AG09309 (cell line): ENCODE measurements around the gene ACCSL.
A peak's percentile ranks its signal among the peaks of the same experiment; 100 is the strongest.

ENCODE experiments used
- DNase-seq: peaks from one replicate; pipeline ENCODE4 v3.0.0-alpha.2; 2010; ENCODE audit warnings: low read depth
- H3K4me3 ChIP-seq: 2 replicates; pipeline ENCODE4 v1.5.1; 2011; ENCODE audit warnings: mild to moderate bottlenecking, low read depth, low read length, moderate library complexity; ENCODE audit not compliant: control insufficient read depth
- TF ChIP-seq, protein P1 (sequence below): IDR thresholded peaks from 2 replicates; pipeline ENCODE4 v1.5.1; 2011; ENCODE audit warnings: mild to moderate bottlenecking, low read depth, low read length, inconsistent platforms; ENCODE audit not compliant: insufficient read depth, control insufficient read depth; ENCODE audit errors: missing control alignments

The ACCSL gene

DNA sequence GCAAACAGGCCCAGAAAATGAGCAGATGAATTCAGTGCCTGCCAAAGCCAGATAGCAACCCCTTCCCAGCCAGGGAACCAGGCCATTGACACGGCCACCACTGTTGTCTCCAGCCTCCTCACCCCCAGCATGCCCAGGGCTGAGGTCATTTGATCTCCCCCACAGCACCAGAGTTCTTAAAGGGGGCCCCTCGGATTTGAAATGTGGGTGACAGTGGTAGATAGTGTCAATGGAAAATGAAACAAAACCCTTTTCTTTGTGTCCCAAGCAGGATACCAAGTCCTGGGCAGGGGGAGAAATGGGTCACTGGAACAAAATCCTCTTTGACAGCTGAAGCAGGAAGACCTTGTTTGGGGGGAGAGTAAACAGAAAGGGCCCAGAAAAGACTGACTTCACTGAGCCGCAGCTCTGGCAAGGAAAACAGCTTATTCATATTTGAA is 14.3 kb upstream of the ACCSL start:
- H3K4me3 ChIP-seq = no peak overlapping the region
- DNase-seq = no peak
- TF ChIP-seq, protein P1, sequence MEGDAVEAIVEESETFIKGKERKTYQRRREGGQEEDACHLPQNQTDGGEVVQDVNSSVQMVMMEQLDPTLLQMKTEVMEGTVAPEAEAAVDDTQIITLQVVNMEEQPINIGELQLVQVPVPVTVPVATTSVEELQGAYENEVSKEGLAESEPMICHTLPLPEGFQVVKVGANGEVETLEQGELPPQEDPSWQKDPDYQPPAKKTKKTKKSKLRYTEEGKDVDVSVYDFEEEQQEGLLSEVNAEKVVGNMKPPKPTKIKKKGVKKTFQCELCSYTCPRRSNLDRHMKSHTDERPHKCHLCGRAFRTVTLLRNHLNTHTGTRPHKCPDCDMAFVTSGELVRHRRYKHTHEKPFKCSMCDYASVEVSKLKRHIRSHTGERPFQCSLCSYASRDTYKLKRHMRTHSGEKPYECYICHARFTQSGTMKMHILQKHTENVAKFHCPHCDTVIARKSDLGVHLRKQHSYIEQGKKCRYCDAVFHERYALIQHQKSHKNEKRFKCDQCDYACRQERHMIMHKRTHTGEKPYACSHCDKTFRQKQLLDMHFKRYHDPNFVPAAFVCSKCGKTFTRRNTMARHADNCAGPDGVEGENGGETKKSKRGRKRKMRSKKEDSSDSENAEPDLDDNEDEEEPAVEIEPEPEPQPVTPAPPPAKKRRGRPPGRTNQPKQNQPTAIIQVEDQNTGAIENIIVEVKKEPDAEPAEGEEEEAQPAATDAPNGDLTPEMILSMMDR = no peak

DNA sequence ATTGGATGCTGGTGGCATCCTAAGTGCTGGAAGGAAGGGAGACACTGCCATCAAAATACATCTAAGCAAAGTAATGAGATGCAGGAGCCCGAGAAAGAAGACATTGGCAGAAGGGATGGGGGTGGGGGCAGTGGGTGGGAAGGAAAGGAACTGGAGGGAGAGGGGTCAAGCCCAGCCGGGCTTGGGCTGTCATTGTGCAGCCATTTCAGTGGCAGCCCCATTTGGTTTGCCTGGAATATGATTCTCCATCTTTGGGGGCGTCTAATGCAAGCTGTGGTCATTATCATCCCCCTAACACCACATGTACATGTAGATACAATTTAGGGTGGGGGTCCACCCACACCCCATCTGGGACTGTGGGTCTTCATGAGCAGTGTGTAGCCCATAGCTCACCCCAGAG is 13.9 kb upstream of the ACCSL start:
- DNase-seq = no peak
- no peak overlapping the region for H3K4me3 ChIP-seq
- TF ChIP-seq, protein P1 = no peak

DNA sequence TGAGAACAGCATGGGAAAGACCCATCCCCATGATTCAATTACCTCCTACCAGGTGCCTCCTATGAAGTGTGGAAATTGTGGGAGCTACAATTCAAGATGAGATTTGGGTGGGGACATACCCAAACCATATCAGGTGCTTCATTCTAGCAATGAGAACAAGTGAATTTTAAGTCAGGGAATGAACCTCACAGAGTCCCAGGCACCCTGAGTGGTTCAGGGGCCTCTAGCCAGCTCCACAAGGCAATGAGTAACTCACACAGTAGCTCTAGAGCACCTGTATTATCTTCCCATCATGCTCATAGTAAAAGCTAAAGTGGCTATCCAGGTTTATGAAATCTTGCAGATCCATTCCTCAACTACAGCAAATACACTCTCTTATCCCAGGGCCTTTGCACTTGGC is 13.1 kb upstream of the ACCSL start:
- no peak overlapping the region for H3K4me3 ChIP-seq
- TF ChIP-seq, protein P1 = no peak
- DNase-seq = no peak

DNA sequence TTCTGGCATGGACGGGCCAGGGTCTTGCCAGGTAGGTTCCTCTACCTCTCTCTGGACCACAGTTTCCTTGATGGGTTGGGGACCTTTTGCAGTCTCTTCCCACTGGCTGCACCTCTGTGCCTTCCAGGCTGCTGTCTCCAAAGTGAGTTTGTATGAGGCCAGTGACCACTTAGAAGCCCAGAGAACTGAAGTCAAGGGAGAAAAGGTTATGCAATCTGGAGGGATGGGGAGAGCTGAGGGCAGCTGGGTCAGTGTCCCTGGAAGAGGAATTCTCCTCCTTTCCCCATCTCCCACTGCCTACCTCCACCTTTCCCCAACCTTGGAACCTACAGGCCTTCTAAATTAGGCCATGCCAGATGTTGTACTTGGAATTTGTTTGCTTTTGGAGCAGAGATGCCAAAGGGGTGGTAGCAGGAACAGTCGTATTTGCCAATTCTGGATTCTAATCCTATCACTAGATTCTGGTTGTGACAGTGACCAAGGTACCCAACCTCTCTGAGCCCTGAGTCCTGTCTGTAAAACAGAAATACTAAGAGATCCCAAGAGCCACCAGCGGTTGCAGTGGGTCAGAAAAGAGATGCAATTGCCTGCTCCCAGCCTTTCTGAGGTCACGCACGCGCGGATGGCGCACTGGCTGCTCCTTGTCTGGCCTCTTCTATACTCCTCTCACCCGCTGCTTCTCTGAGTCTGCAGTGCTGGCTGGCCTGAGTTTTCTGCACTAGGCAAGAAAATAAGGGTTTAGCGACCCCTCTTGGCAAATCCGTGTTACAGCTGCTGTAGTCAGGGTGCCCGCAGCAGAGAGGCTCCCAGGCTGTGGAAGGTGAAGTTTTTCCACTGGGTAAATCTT is 10.7 kb upstream of the ACCSL start:
- peak; percentile 66 for DNase-seq
- TF ChIP-seq, protein P1 = peak; percentile 91
- no peak overlapping the region for H3K4me3 ChIP-seq

DNA sequence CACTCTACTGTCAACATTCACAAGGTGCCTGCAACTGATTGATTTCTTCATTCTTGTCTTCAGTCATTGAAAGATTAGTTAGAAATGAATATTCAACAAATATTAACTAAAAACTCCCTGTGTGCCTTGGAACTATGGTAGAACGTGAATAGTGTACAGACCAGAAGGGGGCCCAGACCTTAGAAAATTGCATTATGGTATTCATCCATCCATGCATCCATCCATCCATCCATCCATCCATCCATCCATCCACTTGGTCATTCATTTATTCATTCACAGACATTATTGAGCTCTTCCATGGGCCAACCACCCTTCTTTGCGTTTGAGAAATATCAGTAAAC is 10.2 kb upstream of the ACCSL start:
- TF ChIP-seq, protein P1 = no peak
- no peak overlapping the region for H3K4me3 ChIP-seq
- no peak for DNase-seq

DNA sequence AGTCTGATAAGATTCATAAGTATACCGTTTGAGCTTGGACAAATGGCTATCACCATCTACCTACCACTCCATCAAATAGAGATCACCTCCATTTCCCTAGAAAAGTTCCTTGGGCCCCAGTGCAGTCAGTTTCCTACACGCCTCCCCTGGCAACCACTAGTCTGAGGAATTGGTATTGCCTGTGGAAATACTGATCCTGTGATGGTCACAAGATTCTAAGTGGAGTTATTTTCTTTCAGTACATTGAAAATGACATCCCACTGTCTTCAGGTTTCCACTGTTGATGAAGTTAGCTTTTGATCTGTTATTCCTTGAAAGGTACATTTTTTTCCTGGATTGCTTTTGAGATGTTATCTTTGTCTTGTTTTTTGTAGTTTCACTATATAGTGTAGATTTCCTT is 4.6 kb upstream of the ACCSL start:
- DNase-seq = no peak
- TF ChIP-seq, protein P1 = no peak
- H3K4me3 ChIP-seq = no peak overlapping the region
